PC-3 (cell line): Measurements from ENCODE around the gene MAMLD1.

Source experiments
- CTCF ChIP-seq: fragments of 300-600 bp; sonication (generic); conservative IDR thresholded peaks from 2 replicates; pipeline ENCODE4 v1.5.1; 2017; ENCODE audit warnings: antibody characterized with exemption, low read depth, mild to moderate bottlenecking, low read length
- EZH2 ChIP-seq: fragments of 300-600 bp; sonication (generic); IDR thresholded peaks from one replicate; pipeline ENCODE4 v1.6.1; 2017; ENCODE audit warnings: antibody characterized with exemption, mild to moderate bottlenecking, low read length; ENCODE audit not compliant: unreplicated experiment

GRCh38 chrX:150530821-150531220, 167.7 kb downstream of the MAMLD1 start:
- TF ChIP-seq CTCF (no peak), EZH2 (no peak)
